C4-2B (cell line): ENCODE measurements around the gene SLC48A1.
A peak's percentile ranks its signal among the peaks of the same experiment; 100 is the strongest.

Source experiments
- H3K27ac ChIP-seq: fragments of 450-650 bp; 2 replicates; pipeline ENCODE4 v1.5.1; 2017
- ZFX ChIP-seq: fragments of 450-650 bp; IDR thresholded peaks from 2 replicates; pipeline ENCODE4 v1.6.1; 2017
- TF ChIP-seq, protein P1 (sequence below): fragments of 450-650 bp; conservative IDR thresholded peaks from 2 replicates; pipeline ENCODE4 v1.5.1; 2017; ENCODE audit warnings: mild to moderate bottlenecking

The SLC48A1 gene

DNA sequence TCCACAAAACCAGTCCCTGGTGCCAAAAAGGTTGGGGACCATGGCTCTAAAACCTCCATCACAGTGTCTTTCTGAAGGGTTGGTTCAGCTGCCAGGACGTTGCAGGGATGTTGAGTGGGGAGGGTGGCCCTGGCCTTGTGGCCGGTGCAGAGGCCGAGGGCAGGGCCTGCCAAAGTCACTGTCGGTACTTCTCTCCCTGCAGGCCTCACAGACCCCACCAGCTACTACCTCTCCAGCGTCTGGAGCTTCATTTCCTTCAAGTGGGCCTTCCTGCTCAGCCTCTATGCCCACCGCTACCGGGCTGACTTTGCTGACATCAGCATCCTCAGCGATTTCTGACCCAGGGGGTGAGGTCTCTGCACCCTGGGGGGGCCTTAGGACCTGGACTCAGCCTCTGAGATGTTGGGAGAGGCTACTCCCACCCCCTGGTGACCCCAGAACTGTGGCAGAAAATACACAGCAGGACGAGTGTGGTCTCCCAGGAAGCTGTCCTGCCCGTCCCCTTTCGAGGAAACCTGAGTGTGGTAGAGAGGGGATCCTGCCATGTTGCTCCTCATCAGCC is 7.0 kb downstream of the SLC48A1 start:
- no peak overlapping the region for H3K27ac ChIP-seq
- TF ChIP-seq, protein P1, sequence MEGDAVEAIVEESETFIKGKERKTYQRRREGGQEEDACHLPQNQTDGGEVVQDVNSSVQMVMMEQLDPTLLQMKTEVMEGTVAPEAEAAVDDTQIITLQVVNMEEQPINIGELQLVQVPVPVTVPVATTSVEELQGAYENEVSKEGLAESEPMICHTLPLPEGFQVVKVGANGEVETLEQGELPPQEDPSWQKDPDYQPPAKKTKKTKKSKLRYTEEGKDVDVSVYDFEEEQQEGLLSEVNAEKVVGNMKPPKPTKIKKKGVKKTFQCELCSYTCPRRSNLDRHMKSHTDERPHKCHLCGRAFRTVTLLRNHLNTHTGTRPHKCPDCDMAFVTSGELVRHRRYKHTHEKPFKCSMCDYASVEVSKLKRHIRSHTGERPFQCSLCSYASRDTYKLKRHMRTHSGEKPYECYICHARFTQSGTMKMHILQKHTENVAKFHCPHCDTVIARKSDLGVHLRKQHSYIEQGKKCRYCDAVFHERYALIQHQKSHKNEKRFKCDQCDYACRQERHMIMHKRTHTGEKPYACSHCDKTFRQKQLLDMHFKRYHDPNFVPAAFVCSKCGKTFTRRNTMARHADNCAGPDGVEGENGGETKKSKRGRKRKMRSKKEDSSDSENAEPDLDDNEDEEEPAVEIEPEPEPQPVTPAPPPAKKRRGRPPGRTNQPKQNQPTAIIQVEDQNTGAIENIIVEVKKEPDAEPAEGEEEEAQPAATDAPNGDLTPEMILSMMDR = no peak
- TF ChIP-seq ZFX = no peak

DNA sequence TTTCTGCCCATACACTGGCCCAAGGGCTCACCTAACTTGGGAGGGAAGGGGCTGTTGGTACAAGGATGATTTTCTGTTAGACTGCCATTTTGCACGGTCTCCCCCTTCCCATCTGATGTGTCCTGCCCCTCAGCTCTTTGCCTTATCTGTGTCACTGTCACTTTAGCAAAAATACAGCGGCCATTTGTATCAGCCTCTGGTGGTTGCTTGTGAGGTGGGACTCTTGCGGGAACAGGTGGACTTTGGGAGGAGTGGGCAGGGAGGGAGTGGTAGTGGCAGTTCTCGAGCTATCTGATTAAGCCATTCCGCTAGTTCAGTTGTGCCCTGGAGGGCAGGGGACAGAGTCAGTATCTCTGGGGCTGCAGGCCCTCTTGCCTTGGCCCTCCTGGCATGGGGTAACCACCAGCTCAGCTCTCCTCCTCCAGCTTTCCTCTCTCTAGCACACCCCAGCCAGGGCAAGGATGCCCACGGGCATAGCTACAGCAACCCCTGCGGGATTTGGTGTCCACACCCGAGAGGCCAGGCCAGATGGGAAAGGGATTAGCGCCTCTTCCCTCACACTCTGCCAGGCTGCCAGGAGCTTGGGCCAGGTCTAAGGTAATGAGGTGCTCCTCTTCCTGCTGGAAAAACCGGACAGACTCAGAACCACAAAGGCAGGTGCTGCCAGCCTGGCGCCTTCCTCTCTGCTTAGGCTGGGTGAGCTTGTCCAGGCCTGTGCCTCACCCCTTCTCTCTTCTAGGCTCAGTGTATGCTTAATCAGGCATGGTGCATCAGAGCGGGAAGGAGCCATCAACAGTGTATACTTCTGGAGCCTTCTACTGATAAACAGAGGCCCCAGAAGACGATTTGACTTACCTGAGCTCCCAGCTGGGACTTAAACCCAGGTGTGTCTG is 8.7 kb downstream of the SLC48A1 start:
- H3K27ac ChIP-seq = peak overlapping the region; percentile 58
- TF ChIP-seq, protein P1 = no peak
- TF ChIP-seq ZFX = no peak

DNA sequence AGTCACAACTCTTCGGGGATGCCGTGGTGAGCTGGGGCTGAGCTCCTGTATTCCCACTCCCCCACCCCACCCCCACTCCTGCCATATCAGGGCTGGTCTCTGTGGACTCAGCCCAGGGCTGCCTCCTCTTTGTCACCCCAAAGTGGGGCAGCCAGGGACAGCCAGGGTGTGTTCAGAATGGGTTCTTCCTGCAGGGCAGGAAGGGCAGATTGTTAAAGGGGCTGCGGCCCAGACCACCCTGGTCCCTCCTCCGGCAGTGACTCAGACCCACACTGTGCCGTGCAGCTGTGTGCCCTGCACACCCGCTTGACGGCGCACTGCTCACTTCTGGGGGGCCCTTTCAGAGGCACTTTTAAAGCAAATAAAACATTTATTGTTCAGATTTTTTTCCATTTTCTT is 9.3 kb downstream of the SLC48A1 start:
- peak overlapping the region; percentile 58 for H3K27ac ChIP-seq
- TF ChIP-seq, protein P1 = no peak
- TF ChIP-seq ZFX = no peak

DNA sequence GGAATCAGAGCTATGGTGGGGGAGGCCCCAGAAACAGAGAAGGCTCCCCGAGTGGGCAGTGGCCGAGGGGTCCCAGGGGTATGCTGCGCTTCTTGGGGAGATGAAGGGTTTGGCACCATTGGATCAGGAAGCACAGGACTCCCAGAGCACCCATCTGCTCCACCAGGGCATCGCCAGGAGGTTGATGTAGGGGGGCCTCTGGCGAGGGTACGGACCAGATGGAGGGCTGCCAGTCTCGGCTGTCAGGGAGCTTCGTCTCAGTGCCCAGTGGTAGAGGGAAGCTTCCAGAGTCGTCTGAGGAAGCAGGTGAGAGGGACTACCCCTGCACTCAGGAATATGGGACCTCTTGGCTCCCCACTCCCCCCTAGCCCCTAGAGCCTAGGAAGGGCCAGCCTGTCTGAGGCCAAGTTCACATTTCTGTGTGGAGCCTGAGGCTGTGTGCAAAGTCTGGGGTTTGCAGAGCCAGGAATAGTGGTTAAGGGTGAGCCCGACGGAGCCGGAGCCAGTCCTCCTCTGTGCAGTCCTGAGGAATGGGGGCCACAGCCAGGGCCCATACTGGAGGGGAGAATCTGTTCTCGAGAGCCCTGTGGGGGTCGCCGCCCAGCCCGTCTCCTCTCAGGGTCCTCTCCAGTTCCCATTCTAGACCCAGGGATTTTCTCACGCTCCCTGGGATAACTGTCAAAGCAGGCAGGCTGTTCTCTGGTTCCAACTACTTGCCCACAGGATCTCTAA is 10.2 kb downstream of the SLC48A1 start:
- peak overlapping the region; percentile 58 for H3K27ac ChIP-seq
- TF ChIP-seq, protein P1 = no peak
- no peak for TF ChIP-seq ZFX

DNA sequence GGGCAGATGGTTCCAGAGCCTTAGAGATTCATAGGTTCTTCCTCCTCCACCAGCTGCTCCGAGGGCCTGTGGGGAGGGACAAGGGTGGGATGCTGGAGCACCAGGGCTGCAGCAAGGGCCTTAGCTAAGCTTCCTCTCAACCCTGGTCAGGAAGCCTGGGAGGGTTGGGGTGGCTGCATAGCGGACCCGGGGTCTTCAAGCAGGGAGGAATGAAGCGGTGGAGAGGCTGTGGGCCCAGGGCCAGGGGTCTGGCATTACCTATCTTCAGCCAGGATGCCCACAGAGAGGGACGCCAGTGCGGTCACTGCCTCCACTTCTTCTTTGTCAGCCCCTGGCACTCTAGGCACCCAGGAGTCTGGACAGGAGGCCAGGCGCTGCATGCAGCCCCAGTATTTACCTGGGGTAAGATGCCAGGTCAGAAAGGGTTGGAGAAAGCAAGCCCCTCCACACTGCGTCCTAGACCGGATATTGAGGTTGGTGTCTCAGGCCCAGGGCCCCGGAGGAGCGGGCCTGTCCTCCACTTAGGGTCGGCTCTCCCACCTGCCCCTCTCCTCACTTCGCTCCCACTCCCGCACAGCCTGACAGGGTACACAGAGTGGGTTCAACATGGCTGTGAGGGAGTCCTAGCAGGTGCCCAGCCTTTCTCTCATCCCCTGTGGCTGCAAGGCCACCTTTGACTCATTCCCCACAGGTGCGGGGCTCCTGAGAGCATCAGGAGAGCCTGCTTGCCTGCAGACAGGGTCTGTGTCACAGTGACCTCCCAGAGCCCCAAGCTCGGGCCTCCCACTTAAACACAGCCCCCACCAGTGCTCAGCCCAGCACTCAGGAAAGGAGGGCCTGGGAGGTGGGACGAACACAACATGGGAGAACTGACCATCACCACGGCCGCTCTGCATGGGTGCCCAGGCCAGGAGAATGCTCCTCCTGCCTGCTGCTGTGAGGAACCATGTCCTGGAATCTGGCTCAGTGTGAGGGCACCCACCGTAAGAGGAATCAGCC is 11.1 kb downstream of the SLC48A1 start:
- no peak for TF ChIP-seq ZFX
- TF ChIP-seq, protein P1 = no peak
- H3K27ac ChIP-seq = no peak overlapping the region

DNA sequence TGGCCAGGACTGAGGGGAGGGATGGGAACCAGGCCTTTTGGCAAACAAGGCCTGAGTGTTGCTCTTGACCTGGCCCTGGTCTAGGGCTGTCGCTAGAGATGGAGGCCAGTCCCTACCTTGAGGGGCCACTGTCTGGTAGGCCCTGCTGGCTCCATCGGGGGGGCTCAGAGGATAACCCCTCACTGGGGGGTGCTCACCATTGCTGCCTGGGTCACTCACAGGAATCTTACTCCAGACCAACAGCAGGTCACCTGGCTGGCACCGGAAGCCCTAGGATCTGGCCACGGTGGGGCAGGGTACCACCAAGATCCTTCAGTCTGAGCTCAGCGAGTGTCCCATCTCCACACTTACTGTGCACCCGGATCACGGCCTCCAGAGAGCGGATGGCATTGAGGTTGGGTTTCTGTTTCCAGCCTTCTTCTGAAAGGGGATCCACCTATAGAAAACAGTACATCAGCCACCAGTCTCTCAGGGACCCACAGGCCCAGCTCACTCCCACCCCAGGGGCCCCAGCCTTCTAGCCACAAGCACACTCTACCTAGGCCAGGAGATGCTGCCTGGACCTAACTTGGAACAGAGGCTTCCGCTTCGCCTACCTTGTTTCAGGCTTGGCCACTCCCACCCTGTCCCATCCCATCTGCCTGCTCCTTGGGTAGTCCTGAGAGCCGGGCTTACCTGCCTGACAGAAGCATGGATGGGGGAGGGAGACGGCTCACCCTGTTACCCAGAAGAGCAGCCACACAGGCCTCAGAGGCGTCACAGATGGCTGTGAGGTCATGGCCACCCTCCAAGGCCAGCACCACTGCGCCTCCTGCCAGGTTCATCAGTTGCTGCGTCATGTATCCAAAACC is 12.2 kb downstream of the SLC48A1 start:
- no peak for TF ChIP-seq ZFX
- TF ChIP-seq, protein P1 = no peak
- no peak overlapping the region for H3K27ac ChIP-seq
